HFF-Myc (cell line): ENCODE data around the gene LINC00237.

ENCODE experiments used
- DNase-seq: peaks from one replicate; pipeline ENCODE4 v3.0.0-alpha.2; 2011; ENCODE audit warnings: low read depth; ENCODE audit errors: extremely low read depth
- H3K4me3 ChIP-seq: replicated peaks from 2 replicates; pipeline ENCODE4 v1.5.1; 2011; ENCODE audit warnings: low read depth, mild to moderate bottlenecking, control low read depth, low read length
- TF ChIP-seq, protein P1 (sequence below): IDR thresholded peaks from 2 replicates; pipeline ENCODE4 v1.5.1; 2012; ENCODE audit warnings: mild to moderate bottlenecking, low read depth, low read length, control low read depth; ENCODE audit errors: missing control alignments

LINC00237 gene

DNA sequence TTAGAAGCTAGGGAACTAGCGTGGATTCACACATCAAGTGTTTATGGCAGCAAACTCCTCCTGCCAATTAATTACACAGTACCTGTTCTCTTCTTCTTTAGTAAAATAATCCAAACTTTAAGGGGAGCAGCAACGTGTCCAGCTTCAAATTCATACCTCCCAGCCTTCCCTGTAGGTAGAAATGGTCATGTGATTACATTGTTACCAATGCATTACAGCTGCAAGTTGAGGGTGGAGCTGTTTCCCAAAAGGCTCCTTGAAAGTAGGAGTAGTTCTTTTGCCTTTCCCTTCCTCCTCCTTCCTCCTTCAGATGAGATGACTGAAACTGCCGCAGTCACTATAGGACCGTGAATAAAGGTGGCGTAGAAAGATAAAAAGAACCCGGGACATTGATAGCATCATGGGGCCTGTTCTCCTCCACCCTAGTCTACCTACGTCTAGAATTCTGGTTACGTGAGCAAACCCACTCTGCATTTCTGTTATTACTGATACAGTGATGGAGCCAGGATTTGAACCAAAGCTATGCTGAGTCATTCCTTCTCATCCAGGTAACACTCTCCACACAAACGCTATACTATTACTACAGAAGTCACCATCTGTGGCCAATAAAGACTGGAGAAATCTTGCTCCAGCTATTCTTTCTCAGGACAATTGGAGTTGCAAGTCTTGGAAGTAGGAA lies 18.2 kb downstream of the LINC00237 start:
- no peak overlapping the region for H3K4me3 ChIP-seq
- no peak for DNase-seq
- TF ChIP-seq, protein P1, sequence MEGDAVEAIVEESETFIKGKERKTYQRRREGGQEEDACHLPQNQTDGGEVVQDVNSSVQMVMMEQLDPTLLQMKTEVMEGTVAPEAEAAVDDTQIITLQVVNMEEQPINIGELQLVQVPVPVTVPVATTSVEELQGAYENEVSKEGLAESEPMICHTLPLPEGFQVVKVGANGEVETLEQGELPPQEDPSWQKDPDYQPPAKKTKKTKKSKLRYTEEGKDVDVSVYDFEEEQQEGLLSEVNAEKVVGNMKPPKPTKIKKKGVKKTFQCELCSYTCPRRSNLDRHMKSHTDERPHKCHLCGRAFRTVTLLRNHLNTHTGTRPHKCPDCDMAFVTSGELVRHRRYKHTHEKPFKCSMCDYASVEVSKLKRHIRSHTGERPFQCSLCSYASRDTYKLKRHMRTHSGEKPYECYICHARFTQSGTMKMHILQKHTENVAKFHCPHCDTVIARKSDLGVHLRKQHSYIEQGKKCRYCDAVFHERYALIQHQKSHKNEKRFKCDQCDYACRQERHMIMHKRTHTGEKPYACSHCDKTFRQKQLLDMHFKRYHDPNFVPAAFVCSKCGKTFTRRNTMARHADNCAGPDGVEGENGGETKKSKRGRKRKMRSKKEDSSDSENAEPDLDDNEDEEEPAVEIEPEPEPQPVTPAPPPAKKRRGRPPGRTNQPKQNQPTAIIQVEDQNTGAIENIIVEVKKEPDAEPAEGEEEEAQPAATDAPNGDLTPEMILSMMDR, result no peak

DNA sequence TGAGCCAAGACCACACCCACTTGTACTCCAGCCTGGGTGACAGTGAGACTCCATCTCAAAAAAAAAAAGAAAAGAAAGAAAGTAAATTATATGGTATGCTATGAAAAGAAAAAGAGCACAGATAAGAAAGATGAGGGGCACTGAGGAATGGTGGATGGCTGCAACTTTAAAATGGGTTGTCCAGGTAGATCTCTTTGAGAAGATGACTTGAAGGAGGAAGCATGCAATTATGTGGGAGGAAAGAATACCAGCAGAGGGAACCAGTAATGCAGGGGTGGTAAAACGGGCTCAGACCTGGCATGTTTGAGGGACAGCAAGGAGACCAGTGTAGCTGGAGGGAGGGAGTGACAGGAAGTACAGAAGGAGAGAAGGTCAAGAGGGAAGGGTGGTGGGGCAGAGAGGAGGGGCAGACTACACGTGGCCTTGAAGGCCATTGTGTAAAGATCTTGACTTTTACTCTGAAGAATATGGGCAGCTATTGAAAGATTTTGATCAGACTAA lies 22.3 kb downstream of the LINC00237 start:
- no peak for DNase-seq
- H3K4me3 ChIP-seq, result no peak overlapping the region
- TF ChIP-seq, protein P1, result no peak

DNA sequence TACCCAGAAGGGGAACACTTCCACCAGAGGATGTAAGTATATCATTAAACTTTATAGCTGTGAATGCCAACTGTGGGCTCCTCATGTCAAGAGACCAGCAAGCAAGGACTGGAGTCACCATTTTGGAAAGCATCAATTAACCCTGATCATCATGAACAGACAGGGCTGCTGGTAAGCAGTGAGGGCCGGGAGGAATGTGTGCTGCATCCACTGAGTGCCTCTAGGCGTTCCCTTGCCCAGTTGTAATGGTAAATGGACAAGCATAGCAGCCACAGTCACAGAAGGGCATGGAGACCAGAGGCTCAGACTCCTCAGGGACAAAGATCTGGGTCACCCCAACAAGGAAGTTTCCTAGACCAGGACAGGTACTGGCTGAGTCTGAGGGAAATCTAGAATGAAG lies 23.6 kb downstream of the LINC00237 start:
- TF ChIP-seq, protein P1, result no peak
- no peak for DNase-seq
- no peak overlapping the region for H3K4me3 ChIP-seq

DNA sequence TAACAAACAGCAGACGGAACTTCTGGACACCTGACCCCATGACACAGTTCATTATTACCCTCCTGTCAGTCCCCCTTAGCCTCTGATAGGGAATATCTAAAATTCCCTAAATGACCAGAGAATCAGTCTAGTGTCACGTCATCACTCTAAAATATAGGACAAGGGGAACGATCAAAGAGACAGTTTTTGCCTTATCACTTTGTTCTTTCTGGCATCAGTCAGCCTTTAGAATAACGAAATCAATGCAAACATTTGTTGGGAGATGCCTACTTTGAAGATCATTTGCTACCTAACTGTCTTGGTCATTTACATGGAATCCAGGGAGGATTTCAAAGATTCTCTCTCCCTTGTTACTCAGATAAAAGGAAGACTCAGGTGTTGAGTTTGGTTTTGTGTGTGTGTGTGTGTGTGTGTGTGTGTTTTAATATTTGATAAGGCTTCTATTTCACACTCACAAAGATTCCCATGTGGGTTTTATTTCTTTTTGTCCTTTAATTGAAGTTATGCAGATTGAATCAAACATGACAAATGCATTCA lies 28.3 kb downstream of the LINC00237 start:
- no peak for DNase-seq
- H3K4me3 ChIP-seq, result no peak overlapping the region
- TF ChIP-seq, protein P1, result no peak

DNA sequence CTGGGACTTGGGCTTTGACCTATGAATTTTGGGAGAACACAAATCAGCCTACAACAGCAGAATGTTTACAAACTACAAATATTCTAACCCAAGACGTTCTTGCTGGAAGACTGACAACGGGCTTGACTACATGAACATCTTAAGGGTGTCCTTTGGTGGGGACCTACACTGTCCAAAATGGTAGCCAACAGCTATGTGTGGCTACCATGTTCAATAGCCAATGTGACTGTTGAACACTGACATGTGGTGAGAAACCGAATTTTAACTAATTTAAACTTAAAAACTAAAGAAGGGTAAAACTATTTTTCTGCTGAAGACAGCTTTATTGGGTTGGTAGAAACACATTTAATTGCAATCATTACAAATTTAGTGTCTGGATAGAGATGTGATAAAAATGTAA lies 30.1 kb downstream of the LINC00237 start:
- H3K4me3 ChIP-seq, result no peak overlapping the region
- DNase-seq, result no peak
- TF ChIP-seq, protein P1, result no peak

DNA sequence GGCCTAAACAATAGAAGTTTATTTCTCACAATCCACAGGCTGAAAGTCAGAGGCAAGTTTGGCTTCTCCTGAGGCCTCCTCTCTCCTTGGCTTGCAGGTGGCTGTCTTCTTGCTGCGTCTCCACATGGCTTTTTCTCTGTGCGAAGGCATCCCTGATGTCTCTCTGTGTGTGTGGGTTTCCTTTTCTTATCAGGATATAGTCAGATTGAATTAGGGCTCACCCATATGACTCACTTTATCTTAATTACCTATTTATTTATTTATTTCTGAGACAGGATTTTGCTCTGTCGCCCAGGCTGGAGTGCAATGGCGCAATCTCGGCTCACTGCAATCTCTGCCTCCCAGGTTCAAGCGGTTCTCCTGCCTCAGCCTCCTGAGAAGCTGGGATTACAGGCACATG lies 30.7 kb downstream of the LINC00237 start:
- no peak for DNase-seq
- H3K4me3 ChIP-seq, result no peak overlapping the region
- TF ChIP-seq, protein P1, result no peak
